ENCODE measurements around the gene NUP153.

- TF ChIP-seq POLR2A (IDR thresholded peaks at IDR 0.05; ENCODE audit: low read depth) (no peak), CTCF (IDR thresholded peaks at IDR 0.05) (no peak), POLR2AphosphoS5 (IDR thresholded peaks at IDR 0.05) (no peak)
Measured at GRCh38 chr6:17630511-17631073, 76.1 kb downstream of the NUP153 start.

Measured in esophagus muscularis mucosa (tissue), 3 donors.